ENCODE data around the gene NDUFA12.

NDUFA12 gene

GRCh38 chr12:95003213-95003920 lies at the start of gene NDUFA12:
NDUFA12 (minus strand) TSS chr12:95003697; CDS start chr12:95003680, 17 bp downstream.
- Mint-ChIP-seq H3K4me1 (ENCODE audit: low read depth) (peaks cover 48% of the 10 kb centered on the region), H3K4me3 (peak within 1 kb of the TSS; percentile 89), H3K9me3 (peaks cover 11% of the 10 kb centered on the region), H3K36me3 (ENCODE audit: low read depth) (peaks cover 30% of the 10 kb centered on the region), H3K27me3 (no peaks in the 10 kb centered on the region), H3K27ac (peak within 1 kb of the TSS; percentile 93)
- intact Hi-C loops (cut with micrococcal nuclease), result no loop called here

- no peak overlapping the region for H3K4me3 Mint-ChIP-seq
- intact Hi-C loops (cut with micrococcal nuclease), result no loop called here
- no peaks in the 10 kb centered on the region for H3K27me3 Mint-ChIP-seq
- peaks cover 53% of the 10 kb centered on the region for H3K36me3 Mint-ChIP-seq (ENCODE audit: low read depth)
- H3K4me1 Mint-ChIP-seq (ENCODE audit: low read depth), result no peaks in the 10 kb centered on the region
- H3K27ac Mint-ChIP-seq, result no peak overlapping the region
- no peaks in the 10 kb centered on the region for H3K9me3 Mint-ChIP-seq
These were observed 47.7 kb upstream of the NDUFA12 start for GRCh38 chr12:95051241-95051640.

- Mint-ChIP-seq H3K4me1 (ENCODE audit: low read depth) (peaks cover 5% of the 10 kb centered on the region), H3K36me3 (ENCODE audit: low read depth) (peaks cover 42% of the 10 kb centered on the region), H3K27ac (no peak overlapping the region), H3K9me3 (no peaks in the 10 kb centered on the region), H3K4me3 (no peak overlapping the region), H3K27me3 (no peaks in the 10 kb centered on the region)
- intact Hi-C loops (cut with micrococcal nuclease), result no loop called here
These were observed 34.4 kb upstream of the NDUFA12 start for GRCh38 chr12:95037906-95038305.

- no peak overlapping the region for H3K27ac Mint-ChIP-seq
- peaks cover 5% of the 10 kb centered on the region for H3K4me1 Mint-ChIP-seq (ENCODE audit: low read depth)
- peaks cover 26% of the 10 kb centered on the region for H3K36me3 Mint-ChIP-seq (ENCODE audit: low read depth)
- intact Hi-C loops (cut with micrococcal nuclease), result no loop called here
- H3K4me3 Mint-ChIP-seq, result no peak overlapping the region
- H3K27me3 Mint-ChIP-seq, result no peaks in the 10 kb centered on the region
- no peaks in the 10 kb centered on the region for H3K9me3 Mint-ChIP-seq
These were observed 31.3 kb upstream of the NDUFA12 start for GRCh38 chr12:95034750-95035149.

GRCh38 chr12:95022477-95022876 lies 19.0 kb upstream of the NDUFA12 start:
- no peak overlapping the region for H3K27ac Mint-ChIP-seq
- H3K36me3 Mint-ChIP-seq (ENCODE audit: low read depth), result peaks cover 25% of the 10 kb centered on the region
- intact Hi-C loops (cut with micrococcal nuclease), result no loop called here
- no peaks in the 10 kb centered on the region for H3K4me1 Mint-ChIP-seq (ENCODE audit: low read depth)
- no peak overlapping the region for H3K4me3 Mint-ChIP-seq
- no peaks in the 10 kb centered on the region for H3K9me3 Mint-ChIP-seq
- H3K27me3 Mint-ChIP-seq, result no peaks in the 10 kb centered on the region

GRCh38 chr12:95017482-95017881 lies 14.0 kb upstream of the NDUFA12 start:
- H3K4me1 Mint-ChIP-seq (ENCODE audit: low read depth), result no peaks in the 10 kb centered on the region
- H3K4me3 Mint-ChIP-seq, result no peak overlapping the region
- intact Hi-C loops (cut with micrococcal nuclease), result no loop called here
- peaks cover 24% of the 10 kb centered on the region for H3K36me3 Mint-ChIP-seq (ENCODE audit: low read depth)
- H3K9me3 Mint-ChIP-seq, result peaks cover 9% of the 10 kb centered on the region
- H3K27me3 Mint-ChIP-seq, result no peaks in the 10 kb centered on the region
- H3K27ac Mint-ChIP-seq, result no peak overlapping the region

GRCh38 chr12:95016120-95016519 lies 12.6 kb upstream of the NDUFA12 start:
- no peaks in the 10 kb centered on the region for H3K27me3 Mint-ChIP-seq
- H3K4me3 Mint-ChIP-seq, result no peak overlapping the region
- no peak overlapping the region for H3K27ac Mint-ChIP-seq
- H3K4me1 Mint-ChIP-seq (ENCODE audit: low read depth), result peaks cover 2% of the 10 kb centered on the region
- H3K9me3 Mint-ChIP-seq, result peaks cover 9% of the 10 kb centered on the region
- peaks cover 17% of the 10 kb centered on the region for H3K36me3 Mint-ChIP-seq (ENCODE audit: low read depth)
- intact Hi-C loops (cut with micrococcal nuclease), result no loop called here

GRCh38 chr12:95014554-95014953 lies 11.1 kb upstream of the NDUFA12 start:
- Mint-ChIP-seq H3K27me3 (no peaks in the 10 kb centered on the region), H3K4me1 (ENCODE audit: low read depth) (peaks cover 18% of the 10 kb centered on the region), H3K36me3 (ENCODE audit: low read depth) (peaks cover 16% of the 10 kb centered on the region), H3K27ac (no peak overlapping the region), H3K4me3 (no peak overlapping the region), H3K9me3 (peaks cover 9% of the 10 kb centered on the region)
- intact Hi-C loops (cut with micrococcal nuclease), result no loop called here

GRCh38 chr12:95006206-95006605 lies 2.7 kb upstream of the NDUFA12 start:
- no peak overlapping the region for H3K27ac Mint-ChIP-seq
- H3K36me3 Mint-ChIP-seq (ENCODE audit: low read depth), result peaks cover 13% of the 10 kb centered on the region
- H3K9me3 Mint-ChIP-seq, result peaks cover 11% of the 10 kb centered on the region
- no peak overlapping the region for H3K4me3 Mint-ChIP-seq
- no peaks in the 10 kb centered on the region for H3K27me3 Mint-ChIP-seq
- H3K4me1 Mint-ChIP-seq (ENCODE audit: low read depth), result peaks cover 50% of the 10 kb centered on the region
- intact Hi-C loops (cut with micrococcal nuclease), result no loop called here

- Mint-ChIP-seq H3K4me1 (ENCODE audit: low read depth) (peaks cover 42% of the 10 kb centered on the region), H3K36me3 (ENCODE audit: low read depth) (peaks cover 19% of the 10 kb centered on the region), H3K9me3 (peaks cover 11% of the 10 kb centered on the region), H3K27me3 (no peaks in the 10 kb centered on the region), H3K4me3 (peak overlapping the region; percentile 60), H3K27ac (peak overlapping the region; percentile 93)
- intact Hi-C loops (cut with micrococcal nuclease), result no loop called here
These were observed 1.1 kb upstream of the NDUFA12 start for GRCh38 chr12:95004610-95005009.

GRCh38 chr12:95003921-95004272 lies 400 bp upstream of the NDUFA12 start:
- H3K4me1 Mint-ChIP-seq (ENCODE audit: low read depth), result peaks cover 43% of the 10 kb centered on the region
- H3K27ac Mint-ChIP-seq, result peak overlapping the region; percentile 93
- H3K4me3 Mint-ChIP-seq, result peak overlapping the region; percentile 89

GRCh38 chr12:95002754-95003153 lies 743 bp downstream of the NDUFA12 start:
- peaks cover 53% of the 10 kb centered on the region for H3K4me1 Mint-ChIP-seq (ENCODE audit: low read depth)
- H3K36me3 Mint-ChIP-seq (ENCODE audit: low read depth), result peaks cover 30% of the 10 kb centered on the region
- peaks cover 11% of the 10 kb centered on the region for H3K9me3 Mint-ChIP-seq
- intact Hi-C loops (cut with micrococcal nuclease), result no loop called here
- peak overlapping the region; percentile 89 for H3K4me3 Mint-ChIP-seq
- H3K27me3 Mint-ChIP-seq, result no peaks in the 10 kb centered on the region
- peak overlapping the region; percentile 93 for H3K27ac Mint-ChIP-seq

More at GRCh38 chr12:95003921-95004272, 400 bp upstream of the NDUFA12 start:
- no peaks in the 10 kb centered on the region for H3K27me3 Mint-ChIP-seq
- H3K36me3 Mint-ChIP-seq (ENCODE audit: low read depth), result peaks cover 26% of the 10 kb centered on the region
- H3K9me3 Mint-ChIP-seq, result peaks cover 11% of the 10 kb centered on the region
- intact Hi-C loops (cut with micrococcal nuclease), result no loop called here

- Mint-ChIP-seq H3K9me3 (no peaks in the 10 kb centered on the region), H3K27ac (no peak overlapping the region), H3K36me3 (ENCODE audit: low read depth) (peaks cover 53% of the 10 kb centered on the region), H3K4me1 (ENCODE audit: low read depth) (peaks cover 32% of the 10 kb centered on the region), H3K4me3 (no peak overlapping the region), H3K27me3 (no peaks in the 10 kb centered on the region)
- intact Hi-C loops (cut with micrococcal nuclease), result no loop called here
These were observed 5.2 kb downstream of the NDUFA12 start for GRCh38 chr12:94998326-94998725.

- Mint-ChIP-seq H3K4me3 (no peak overlapping the region), H3K27ac (no peak overlapping the region), H3K9me3 (no peaks in the 10 kb centered on the region), H3K4me1 (ENCODE audit: low read depth) (peaks cover 28% of the 10 kb centered on the region), H3K27me3 (no peaks in the 10 kb centered on the region), H3K36me3 (ENCODE audit: low read depth) (peaks cover 56% of the 10 kb centered on the region)
- intact Hi-C loops (cut with micrococcal nuclease), result no loop called here
These were observed 5.8 kb downstream of the NDUFA12 start for GRCh38 chr12:94997726-94998125.

- Mint-ChIP-seq H3K9me3 (no peaks in the 10 kb centered on the region), H3K4me3 (no peak overlapping the region), H3K27ac (no peak overlapping the region), H3K4me1 (ENCODE audit: low read depth) (peaks cover 24% of the 10 kb centered on the region), H3K27me3 (no peaks in the 10 kb centered on the region), H3K36me3 (ENCODE audit: low read depth) (peaks cover 63% of the 10 kb centered on the region)
- intact Hi-C loops (cut with micrococcal nuclease), result no loop called here
These were observed 6.4 kb downstream of the NDUFA12 start for GRCh38 chr12:94997061-94997460.
